RPMI8226 (cell line): ENCODE measurements around the gene TSNAX.

Experiments
- DNase-seq: peaks from one replicate; pipeline ENCODE4 v3.0.0-alpha.2; 2015

TSNAX gene

DNA sequence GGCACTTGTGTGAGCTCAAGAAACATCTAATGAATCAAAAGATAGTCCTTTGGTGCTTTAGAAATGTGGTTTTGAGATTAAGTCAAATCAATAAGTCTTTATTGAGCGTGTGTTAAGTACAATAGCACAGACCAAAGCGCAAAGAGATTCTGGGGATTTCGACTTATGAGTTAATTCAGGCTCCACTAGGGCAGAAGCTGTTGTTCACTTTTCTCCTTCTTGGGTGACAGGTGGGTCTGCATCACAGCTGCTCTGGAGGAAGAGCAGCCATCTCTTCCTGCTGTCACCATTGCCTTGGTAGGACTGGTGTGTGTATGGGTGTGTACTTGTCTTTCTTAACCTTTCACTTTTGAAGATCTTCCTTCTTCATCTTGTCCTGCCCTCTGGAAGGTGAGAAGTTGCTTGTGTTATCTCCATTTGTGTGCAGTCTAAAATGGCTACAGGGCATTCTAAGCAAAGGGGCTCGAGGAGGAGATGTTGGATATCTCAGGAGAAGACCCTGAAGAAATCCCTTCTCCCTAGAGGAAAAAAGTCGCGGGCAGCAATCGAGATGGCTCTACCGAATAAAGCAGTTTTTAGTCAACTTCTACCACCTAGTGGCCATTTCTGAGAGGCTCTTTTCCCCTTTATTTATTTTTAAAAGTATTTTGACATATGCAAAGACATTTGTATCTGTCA lies 75.3 kb downstream of the TSNAX start:
- peak; percentile 71 for DNase-seq

DNA sequence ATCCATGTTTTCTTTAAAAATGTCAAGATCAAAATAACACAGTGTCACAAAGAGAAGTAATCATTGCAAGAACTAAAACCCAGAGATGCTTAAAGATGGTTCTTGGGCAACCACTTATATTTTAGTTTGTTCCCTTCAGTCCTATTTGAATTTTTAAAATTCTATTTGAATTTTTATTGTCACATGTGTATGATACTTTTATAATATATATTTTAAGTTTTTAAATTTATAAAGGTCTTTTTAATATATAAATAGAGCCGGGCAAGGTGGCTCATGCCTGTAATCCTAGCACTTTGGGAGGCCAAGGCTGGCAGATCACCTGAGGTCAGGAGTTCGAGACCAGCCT lies 75.8 kb downstream of the TSNAX start:
- no peak for DNase-seq

DNA sequence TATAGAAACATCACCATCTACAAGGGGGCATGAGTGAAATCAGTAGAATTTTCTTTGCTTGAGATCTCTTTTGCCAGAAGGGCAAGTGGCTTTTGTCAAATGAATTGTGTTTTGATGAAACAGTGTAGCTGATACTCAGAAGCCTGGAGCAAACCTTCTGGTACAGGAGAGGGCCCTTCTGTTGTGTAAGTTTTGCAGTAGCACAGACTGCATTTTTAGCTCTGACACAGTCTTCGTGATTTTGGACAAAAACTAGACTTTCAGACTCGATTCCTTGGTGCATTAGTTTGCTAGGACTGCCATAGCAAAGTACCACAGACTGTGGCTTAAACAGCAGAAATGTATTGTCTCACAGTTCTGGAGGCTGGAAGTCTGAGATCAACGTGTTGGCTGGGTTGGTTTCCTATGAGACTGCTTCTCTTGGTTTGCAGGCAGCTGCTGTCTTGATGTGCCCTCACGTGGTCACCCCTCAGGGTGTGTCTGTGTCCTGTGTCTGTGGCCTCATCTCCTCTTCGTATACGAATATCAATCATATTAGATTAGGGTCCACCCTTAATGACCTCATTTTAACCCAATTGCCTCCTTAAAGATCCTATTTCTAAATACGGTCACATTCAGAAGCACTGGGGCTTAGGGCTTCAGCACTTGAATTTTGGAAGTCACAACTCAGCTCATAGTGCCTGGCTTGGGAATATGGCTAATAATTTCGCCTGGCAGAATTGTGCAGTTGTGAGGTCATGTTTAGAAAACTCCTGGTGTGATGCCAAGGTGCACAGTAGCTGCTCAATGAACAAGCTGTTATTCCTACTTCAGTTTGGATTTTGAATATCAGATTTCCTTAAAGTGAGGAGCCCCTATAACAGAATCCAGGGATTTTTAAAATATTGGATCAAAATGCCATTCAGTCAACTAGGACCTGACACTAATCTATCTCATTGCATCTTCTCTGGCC lies 77.0 kb downstream of the TSNAX start:
- peak; percentile 18 for DNase-seq

DNA sequence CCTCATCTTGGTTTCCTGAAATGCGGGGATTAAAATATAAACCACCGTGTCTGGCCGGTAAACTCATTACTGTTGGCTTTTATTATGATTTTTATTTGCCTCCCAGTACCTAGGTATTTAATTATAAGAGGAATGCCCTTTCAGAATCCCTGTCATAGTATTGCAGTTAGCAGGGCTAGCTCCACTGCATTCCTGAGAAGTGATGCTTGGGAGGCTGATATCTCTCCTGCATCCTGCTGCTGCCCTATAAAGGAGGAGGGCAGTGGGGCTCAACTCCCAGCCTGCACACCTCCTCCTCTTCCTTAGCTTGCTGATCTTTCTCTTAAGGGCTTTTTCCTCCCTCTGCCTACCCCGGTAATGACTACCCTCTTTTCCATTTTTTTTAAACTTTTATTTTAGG lies 78.2 kb downstream of the TSNAX start:
- DNase-seq = no peak

DNA sequence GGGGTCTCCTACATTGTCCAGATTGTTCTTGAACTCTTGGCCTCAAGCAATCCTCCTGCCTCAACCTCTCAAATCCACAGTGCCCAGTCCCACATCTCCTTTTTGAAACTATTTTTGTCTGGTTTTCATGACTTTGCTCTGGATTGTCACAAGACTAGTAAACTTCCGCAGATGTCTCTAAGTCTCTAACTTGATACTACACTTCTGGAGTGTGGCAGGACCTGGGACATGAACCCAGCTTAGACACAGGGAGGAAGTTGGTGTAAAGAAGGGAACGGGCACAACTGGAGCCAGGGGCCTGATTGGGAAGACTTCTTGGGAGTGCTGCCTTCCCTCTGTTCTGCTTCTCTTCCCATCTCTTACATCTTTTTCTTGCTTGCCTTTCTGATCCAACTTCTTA lies 81.9 kb downstream of the TSNAX start:
- DNase-seq = no peak

DNA sequence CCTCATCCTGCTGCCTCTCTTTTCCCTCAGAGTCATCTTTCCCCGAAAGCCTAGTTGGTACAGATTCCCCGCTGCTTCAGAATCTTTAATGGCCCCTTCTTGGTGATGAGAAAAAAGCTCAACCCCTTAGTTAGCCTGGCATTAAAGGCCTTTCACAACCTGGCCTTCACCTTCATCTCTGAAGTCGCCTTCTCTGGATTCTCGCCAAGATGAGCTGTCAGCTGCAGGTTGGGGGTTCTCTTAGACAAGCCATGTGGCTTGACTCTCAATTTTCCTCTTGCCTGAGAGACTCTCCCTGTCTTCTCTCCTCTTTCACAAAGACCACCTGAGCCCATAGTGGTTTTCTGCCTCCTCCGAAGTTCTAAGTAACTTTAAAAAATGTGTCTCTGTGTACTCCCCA lies 82.6 kb downstream of the TSNAX start:
- peak; percentile 88 for DNase-seq

DNA sequence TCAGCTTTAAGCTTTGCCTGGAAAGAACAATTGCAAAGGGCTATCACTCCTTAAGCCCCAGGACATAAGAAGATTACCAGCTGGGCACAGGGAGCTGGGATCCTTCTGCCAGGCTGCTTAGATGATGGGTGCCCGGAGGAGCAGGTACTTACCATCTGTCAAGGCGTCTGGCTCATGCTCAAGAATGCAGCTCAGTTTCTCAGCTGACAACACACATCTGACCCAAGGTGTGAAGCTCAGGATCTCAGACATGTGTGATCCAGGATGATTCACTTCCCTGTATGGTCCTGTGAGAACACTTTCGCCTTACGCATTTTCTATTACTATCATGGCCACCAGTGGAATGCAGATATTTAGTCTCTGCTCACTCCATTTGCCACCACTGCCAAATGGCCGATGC lies 83.4 kb downstream of the TSNAX start:
- DNase-seq = peak; percentile 81

DNA sequence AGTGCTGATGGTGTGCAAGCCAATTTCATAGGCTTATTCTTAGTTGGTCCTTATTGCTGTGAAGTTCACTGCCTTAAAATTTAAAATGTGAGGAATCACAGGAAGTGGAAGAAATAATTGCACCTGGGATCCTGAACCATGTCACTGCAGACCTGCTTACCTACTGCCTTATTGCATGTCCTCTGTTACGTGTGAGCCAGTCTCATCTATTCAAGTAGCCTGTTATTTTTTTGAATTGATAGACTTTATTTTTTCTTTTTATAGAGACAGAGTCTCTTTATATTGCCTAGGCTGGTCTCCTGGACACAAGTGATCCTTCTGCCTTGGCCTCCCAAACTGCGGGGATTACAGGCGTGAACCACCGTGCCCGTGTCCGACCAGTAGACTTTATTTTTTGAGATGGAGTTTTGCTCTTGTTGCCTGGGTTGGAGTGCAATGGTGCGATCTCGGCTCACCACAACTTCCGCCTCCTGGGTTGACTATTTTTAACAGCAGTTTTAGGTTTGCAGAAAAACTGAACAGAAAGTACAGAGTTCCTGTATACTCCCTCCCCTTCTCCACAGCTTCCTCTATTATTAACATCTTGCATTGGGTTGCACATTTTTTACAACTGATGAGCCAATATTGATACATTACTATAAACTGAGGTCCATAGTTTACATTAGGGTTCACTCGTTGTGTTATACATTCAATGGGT lies 84.1 kb downstream of the TSNAX start:
- DNase-seq = peak; percentile 84

DNA sequence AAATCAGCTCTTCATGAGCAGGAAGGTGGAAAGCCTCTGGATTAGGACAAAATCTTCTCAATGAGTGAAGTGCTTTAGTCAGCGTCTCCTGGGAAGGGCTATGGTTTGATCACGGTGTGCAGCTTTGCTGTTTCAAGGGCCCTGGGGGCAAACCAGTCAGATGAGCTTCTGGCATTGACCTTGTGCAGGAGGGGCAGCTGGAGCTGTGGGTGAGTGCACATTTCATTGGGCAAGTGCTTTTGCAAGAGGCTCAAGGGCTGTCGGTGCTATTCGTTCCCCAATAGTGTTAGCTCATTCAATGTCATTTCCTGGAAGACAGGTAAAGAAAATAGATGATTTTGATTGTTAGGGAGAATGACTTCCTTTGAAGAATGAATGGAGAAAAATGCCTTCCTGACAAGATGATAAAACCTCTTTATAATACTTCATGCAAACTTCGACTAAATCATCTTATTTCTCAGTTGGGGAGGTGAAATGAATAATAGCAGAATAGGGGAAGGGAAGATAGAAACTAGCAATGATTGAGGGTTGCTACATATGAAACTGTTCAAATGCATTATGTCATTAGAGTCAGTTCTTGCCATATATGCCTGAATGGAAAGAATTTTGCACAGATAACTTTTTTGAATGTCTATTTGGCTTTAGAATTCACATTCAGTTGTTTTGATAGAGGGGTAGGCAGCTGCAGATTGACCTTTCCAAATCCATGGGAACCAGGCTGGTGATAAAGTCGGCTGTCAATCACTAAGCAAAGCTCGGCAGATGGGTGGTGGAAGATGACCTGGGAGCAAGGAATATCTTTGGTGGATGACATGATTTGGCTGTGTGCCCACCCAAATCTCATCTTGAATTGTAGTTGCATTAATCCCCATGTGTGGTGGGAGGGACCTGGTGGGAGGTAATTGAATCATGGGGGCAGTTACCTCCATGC lies 85.2 kb downstream of the TSNAX start:
- DNase-seq = peak; percentile 55
